HFF-Myc (cell line): ENCODE measurements around the gene ZNF423.
"Not testable (repeated sequence)": the region's sequence is repeated elsewhere in the genome, so short reads cannot be mapped to it uniquely, and the experiment has no call there.

Source experiments
- DNase-seq: peaks from one replicate; pipeline ENCODE4 v3.0.0-alpha.2; 2011; ENCODE audit warnings: low read depth; ENCODE audit errors: extremely low read depth
- H3K4me3 ChIP-seq: replicated peaks from 2 replicates; pipeline ENCODE4 v1.5.1; 2011; ENCODE audit warnings: low read depth, mild to moderate bottlenecking, control low read depth, low read length
- TF ChIP-seq, protein P1 (sequence below): IDR thresholded peaks from 2 replicates; pipeline ENCODE4 v1.5.1; 2012; ENCODE audit warnings: mild to moderate bottlenecking, low read depth, low read length, control low read depth; ENCODE audit errors: missing control alignments

Gene ZNF423

DNA sequence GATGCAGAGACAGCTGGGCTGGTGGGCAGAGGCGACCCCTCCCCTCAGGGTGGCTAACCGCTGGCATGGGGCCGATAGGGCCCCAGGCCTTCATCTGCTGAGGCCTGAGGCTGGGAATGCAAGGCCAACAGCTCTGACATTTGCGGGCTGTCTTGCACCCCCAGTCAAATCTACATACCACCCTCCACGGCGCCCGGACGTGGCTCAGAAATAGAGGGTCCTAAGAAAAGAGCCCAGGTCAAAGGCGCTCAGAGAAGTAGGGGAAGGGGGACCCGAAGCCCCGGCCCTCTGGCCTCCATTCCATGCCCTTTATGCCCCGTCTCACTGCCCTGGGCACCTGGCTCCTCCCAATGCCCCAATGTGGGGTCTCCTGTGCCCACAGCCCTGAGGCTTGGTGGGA is 340.1 kb downstream of the ZNF423 start:
- DNase-seq, result no peak
- TF ChIP-seq, protein P1, sequence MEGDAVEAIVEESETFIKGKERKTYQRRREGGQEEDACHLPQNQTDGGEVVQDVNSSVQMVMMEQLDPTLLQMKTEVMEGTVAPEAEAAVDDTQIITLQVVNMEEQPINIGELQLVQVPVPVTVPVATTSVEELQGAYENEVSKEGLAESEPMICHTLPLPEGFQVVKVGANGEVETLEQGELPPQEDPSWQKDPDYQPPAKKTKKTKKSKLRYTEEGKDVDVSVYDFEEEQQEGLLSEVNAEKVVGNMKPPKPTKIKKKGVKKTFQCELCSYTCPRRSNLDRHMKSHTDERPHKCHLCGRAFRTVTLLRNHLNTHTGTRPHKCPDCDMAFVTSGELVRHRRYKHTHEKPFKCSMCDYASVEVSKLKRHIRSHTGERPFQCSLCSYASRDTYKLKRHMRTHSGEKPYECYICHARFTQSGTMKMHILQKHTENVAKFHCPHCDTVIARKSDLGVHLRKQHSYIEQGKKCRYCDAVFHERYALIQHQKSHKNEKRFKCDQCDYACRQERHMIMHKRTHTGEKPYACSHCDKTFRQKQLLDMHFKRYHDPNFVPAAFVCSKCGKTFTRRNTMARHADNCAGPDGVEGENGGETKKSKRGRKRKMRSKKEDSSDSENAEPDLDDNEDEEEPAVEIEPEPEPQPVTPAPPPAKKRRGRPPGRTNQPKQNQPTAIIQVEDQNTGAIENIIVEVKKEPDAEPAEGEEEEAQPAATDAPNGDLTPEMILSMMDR, result no peak

DNA sequence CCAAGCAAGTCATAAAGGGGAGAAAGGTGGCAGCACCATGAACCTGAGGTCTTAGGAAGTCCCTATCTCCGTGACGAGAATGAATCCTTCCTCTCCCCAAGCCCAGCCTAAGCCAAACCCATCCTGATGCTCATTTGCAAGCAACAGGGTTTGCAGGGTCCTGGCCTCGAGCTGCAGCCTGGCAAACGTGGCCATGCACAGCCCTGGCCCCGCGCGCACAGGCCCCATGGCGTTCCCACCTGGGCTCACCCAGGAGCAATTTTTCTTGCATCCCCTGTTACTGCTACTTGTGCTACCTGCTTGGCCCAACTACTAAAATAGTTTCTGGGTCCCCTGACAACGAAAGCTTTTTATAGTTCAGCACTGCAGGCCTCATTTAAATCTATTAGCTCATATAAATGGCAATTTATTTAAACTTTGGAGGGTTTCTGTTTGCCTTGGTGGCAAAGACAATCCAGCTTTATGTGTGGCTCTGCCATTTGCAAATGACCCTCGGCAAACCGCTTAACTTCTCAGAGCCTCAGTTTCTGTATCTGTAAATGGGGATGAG is 340.8 kb downstream of the ZNF423 start:
- DNase-seq, result no peak
- TF ChIP-seq, protein P1, result no peak
- no peak overlapping the region for H3K4me3 ChIP-seq

More for the DNA sequence above, 340.1 kb downstream of the ZNF423 start:
- no peak overlapping the region for H3K4me3 ChIP-seq

DNA sequence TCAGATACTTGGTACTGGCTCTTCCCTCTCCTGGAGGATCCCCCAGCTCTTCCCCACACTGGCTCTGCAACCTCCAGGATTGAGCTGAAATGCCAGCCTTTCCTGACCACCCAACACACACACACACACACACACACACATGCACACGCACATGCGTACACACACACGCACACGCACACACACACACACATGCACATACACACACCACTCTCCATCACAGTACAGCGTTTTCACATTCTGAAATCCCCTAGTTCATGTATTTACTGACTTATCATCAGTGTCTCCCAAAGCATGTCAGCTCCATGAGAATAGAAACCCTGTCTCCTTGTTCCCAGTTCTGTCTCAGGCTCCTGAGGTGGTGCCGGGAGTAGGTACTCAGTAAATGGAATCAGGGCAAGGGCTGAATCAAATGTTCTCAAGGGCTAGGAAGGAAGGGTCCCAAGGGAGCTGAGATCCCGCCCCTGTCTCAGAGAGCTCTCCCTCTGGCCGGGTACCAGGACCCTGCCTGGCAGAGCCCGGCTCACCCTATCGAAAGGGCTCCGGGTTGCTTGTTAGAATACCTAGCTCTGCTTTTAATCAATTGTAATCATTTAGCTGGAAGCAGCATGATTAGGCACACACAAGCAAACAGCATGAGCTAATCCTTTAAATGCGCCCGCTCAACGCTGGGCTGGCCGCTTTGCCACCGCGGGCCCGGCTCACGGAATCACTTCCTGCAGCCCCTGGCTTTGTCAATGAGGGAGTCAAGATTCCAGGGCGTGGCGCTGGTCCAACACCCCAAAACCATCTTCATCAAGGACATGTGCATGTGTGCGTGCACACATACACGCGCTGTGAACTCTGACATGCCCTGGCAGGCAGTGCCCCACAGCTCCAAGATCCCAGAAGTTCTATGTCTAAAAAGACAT is 341.6 kb downstream of the ZNF423 start:
- H3K4me3 ChIP-seq, result no peak overlapping the region
- no peak for DNase-seq
- TF ChIP-seq, protein P1, result no peak

DNA sequence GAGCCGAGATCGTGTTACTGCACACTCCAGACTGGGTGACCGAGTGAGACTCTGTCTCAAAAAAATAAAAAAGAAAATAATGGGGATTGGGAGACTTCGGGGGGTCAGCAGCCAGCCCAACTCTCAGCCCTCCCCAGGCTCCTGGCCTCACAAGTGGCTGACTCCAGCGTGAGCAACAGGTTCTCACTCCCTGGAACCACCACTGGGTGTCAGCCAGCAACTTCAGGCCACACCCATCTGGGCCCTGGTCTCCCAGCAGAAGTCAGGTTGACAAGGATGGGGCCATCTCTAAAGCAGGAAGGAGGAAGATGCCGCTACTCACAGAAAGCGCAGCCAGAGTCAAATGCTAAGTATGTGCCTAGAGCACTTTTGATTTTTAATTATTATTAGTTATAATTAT is 342.9 kb downstream of the ZNF423 start:
- TF ChIP-seq, protein P1, result no peak
- no peak for DNase-seq
- H3K4me3 ChIP-seq, result no peak overlapping the region

DNA sequence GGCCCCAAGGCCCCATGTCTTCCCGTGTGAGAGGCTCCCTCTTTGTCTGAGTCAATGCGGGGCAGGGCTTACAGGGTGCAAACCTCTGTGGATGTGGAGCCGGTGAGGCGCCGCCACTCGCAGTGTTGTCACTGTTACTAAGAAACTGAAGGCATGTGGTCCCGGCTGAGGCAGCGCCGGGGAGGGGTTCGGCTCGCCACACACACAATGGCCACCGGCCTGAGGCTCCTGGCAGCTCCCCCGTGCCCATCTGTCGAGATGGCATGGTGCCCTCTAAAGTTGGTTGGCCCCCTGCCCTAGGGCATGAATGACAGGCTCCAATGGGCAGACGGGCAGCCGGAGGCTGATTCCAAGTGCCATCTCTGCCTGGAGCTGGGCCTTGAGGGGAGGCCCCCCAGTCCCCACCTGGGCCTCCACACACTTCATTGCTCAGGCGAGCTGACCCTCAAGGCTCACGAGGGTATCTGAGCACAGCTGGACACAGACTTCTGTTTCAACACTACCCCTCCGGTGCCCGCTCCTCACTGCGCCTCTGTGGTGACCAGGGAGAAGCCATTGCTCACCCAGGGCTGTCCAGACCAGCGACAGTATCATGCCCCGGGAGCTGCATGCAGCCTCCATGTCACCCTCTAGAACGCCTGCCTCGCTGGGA is 345.1 kb downstream of the ZNF423 start:
- no peak overlapping the region for H3K4me3 ChIP-seq
- TF ChIP-seq, protein P1, result no peak
- DNase-seq, result no peak

DNA sequence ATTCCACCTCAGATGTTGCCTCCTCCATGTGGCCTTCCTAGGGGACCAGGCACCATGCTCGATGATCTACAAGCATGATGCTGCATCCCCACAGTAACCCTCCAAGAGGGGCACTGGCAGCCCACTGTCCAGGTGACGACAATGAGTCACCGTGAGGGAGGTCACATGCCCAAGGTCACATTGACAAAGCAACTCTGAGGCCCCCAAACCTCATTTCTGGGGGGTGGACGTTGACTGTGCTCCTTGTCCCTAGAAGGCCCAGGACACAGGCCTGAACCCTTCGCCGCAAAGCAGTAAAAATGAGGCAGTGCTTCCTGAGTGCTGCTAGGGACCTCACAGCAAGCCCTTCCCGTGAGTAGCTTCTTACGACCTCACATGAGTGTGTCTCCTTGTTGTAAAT is 345.8 kb downstream of the ZNF423 start:
- DNase-seq, result no peak
- no peak overlapping the region for H3K4me3 ChIP-seq
- TF ChIP-seq, protein P1, result no peak

DNA sequence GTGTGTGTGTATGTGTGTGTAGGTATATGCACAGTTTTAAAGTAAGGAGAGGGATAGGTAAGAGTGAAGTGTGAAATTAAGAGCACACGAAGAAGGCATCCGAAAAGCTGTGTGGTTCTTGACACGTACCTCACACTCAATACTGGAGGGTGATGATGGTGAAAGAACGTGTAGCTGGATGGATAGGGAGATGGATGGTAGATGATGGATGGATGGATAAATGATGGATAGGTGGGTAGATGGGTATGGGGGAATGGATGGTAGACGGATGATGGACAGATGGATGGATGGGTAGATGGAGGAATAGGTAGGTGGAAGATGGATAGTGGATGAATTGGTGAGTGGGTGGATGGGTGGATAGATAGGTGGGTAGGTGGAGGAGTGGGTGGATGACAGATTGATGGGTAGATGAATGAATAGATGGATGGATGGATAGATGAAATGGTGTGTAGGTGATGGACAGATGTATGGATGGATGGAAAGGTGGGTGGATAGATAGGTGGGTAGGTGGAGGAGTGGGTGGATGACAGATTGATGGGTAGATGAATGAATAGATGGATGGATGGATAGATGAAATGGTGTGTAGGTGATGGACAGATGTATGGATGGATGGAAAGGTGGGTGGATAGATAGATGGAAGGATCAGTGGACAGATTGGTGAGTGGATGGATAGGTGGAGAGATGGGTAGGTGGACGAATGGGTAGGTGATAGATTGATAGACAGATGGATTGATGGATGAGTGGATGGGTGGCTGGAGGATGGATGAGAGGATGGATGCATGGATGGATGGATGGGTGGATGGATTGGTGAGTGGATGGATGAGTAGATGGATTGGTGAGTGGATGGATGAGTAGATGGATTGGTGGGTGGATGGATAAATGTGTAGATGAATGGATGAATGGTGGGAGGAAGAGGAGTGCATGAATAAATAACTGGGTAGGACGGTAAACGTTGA is 349.6 kb downstream of the ZNF423 start:
- DNase-seq, H3K4me3 ChIP-seq: not testable (repeated sequence)
